Stimulated activated CD4-positive, alpha-beta T cell treated with anti-CD3 and anti-CD28 coated beads, Interleukin-4, amount 100 ng/mL, for 48 hours (primary cell): ENCODE data around the gene MLNR.

Experiments used
- DNase-seq, 2 donors: peaks; one replicate each; pipeline ENCODE4 v3.0.0-alpha.2; 2020; ENCODE audit warnings: low read depth in 2 of 2

The MLNR gene

DNA sequence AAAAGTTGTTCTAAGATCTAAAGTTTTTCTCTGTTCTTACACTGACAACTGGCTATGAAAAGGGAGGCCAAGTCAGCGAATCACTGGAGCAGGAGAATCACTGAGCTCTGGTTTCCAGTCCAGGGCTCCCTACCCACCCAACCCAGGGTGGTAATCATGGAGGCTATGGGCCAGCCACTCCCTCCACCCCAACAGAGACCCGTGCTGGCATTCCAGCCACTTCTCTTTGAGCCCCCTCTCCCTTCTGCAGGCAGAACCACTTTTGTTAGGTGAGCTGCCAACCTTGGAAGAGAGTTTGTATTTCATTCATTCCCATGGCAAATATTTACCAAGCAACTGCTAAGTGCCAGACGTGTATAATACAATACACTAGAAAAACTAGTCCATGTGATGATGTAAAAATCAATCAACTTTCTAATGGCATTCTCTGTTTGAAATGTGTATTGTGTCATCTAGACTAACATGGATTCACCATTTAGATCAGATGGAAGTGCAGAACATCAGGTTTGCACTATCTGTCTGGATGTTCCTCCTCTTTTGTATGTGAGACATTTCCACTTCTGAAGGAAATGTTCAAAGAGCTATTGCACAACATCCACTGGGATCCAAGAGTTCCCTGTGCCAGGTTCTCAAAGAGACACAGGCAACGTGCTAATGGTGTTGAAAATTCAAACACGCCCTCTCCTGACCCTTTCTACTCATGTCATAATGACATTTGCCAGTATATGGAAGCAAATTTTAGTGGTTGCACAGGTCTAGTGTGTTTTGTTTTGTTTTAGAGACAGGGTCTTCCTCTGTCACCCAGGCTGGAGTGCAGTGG is 5.3 kb downstream of the MLNR start:
- no peak for DNase-seq

DNA sequence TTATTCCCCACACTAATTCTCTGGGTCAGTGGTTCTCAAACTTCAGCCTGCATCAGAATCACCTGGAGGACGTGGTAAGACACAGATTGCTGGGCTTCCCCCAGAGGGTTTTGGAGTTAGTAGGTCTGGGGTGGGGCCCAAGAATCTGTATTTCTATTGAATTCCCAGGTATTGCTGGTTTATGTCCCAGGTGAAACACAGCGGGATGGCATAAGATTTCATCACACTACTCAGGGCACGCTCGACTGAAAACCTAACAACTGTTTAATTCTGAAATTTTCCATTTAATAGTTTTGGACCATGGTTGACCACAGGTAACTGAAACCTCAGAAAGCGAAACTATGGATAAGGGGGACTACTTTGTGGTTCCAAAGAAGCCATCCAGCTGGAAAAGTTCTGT is 6.5 kb downstream of the MLNR start:
- DNase-seq = no peak

- DNase-seq = no peak
These were observed 14.6 kb downstream of the MLNR start for GRCh38 chr13:49234741-49235140.

DNA sequence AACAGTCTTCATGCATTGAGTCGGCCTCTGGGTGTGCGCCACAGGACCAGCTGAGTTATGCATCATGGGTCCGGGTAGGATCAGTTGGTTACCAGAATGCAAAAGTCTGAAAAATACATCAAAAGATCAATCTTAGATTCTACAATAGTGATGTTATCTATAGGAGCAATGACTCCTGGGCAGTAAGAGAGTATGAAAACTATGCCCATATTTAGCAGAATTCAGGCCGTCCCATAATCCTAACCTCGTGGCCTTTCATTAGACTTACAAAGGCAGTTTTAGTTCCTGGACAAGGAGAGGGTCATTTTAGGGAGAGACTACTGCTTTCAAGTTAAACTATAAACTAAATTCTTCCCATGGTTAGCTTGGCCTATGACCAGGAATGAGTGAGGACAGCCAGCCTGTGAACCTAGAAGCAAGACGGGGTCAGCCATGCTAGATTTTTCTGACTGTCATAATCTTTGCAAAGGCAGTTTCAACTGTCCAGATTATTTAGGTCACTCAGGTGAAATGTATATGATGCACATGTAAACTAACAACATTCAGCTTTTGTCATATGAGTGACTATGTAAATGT is 15.8 kb downstream of the MLNR start:
- no peak for DNase-seq

DNA sequence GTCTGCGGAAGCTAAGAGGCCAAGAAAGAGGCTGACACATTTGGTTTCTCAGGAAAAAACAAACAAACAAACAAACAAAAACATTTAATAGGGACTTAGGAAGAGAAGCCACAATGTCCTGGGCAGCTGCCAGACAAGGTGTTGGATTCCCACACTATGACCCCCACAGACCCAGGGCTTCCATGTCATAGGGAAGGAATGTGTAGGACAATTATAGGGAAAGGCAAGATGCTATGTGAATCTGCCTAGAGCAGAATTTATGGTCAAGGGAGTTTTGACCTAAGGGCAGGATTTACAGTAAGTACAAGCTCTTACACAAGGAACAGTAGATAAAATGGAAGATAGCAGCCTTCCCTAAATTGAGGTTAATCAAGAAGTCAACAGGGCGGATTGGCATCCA is 18.5 kb downstream of the MLNR start:
- no peak for DNase-seq

GRCh38 chr13:49240017-49240416 is 19.9 kb downstream of the MLNR start:
- peak in 1 of 2 donors; percentile 27 for DNase-seq

GRCh38 chr13:49241296-49241695 is 21.2 kb downstream of the MLNR start:
- DNase-seq = no peak

- DNase-seq = no peak
These were observed 25.0 kb downstream of the MLNR start for GRCh38 chr13:49245101-49245500.

DNA sequence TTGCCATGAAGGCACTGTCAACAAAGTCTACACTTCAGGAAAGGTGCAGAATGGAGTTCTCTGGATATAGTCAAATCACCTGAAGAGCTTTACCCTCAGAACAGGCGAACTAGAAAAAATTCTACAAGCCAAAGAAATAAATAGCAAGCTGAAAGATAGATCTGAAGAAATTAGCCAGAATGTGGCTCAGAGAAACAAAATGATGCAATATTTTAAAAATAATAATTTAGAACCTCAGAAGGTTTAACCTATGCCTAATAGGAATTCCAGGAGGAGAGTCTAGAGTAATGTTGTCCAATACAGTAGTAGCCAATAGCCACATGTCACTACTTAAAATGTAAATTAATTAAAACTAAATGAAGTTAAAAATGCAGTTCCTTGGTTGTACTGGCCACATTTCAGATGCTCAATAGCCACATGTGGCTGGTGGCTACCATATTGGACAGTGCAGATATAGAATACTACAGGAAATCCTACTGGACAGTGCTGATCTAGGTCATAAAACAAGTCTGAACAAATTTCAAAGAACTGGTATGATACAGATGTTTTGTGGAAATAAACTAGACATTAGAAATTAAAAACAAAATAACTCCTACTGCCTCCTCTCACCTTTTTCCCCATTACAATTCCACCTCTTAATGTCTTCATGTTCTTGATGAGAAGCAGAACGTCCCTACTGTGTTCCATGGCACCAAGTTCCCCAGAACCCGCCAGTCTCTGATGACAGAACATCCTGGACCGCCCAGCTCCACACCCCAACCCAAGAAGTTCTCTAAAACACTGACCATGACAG is 26.9 kb downstream of the MLNR start:
- DNase-seq = no peak

GRCh38 chr13:49247643-49248621 is 27.8 kb downstream of the MLNR start, which contains the start of gene CDADC1:
Gene CDADC1 (plus strand): TSS chr13:49247925. CDS start chr13:49248038, 113 bp downstream.
- DNase-seq = peak; percentile 92 to 95

- no peak for DNase-seq
These were observed 28.5 kb downstream of the MLNR start for GRCh38 chr13:49248622-49249002.

GRCh38 chr13:49251326-49251725 is 31.2 kb downstream of the MLNR start:
- DNase-seq = no peak

- DNase-seq = no peak
These were observed 33.2 kb downstream of the MLNR start for GRCh38 chr13:49253310-49253709.

DNA sequence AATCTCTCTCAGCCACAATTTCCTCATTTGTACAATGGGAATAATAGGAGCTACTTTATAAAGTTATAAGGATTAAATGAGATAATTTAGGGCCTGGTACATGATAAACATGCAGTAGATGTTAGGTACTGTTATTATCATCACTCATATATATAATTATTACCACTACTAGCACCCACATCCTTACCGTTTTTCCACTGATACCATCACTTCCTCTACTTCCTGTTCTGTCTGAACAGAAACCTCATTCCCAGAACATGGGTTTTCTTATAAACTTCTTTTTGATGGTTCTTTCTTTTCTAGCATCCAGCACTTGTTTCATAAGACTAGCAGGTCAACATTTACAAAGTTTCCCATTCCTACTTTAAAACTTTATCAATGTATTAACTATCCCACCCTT is 33.9 kb downstream of the MLNR start:
- DNase-seq = no peak

- DNase-seq = no peak
These were observed 36.7 kb downstream of the MLNR start for GRCh38 chr13:49256841-49257240.

DNA sequence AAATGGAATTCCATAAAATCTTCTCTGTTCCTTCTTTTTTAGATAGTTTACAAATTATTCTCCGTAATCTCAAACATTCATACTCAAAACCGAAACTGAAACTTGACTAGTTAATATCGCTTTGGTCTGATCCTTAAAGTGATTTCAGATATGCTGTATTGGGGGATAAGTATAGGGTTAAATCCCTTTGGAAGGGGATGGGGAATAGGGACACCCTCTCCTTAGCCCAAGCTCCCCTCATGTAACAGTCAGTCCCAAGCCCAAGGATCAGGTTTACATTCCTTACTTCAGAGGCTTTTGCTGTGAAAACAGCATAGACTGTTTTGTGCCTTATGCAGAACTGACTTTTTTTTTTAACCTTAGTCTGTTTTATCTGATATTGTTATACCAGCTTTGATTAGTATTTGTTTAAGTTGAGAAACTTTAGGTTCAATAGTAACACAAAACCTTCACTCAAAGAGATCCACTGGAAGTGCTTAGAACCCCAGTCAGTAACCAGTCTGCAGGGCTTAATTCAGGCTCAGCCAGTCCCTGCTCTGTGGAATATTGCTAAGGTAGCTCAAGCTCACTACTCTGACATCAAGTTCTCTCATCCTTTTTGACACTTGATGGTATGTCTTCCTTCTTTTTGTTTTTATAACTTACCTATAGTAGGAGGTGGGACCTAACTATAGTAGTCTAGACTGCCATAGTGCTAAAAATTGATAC is 38.1 kb downstream of the MLNR start:
- DNase-seq = no peak

DNA sequence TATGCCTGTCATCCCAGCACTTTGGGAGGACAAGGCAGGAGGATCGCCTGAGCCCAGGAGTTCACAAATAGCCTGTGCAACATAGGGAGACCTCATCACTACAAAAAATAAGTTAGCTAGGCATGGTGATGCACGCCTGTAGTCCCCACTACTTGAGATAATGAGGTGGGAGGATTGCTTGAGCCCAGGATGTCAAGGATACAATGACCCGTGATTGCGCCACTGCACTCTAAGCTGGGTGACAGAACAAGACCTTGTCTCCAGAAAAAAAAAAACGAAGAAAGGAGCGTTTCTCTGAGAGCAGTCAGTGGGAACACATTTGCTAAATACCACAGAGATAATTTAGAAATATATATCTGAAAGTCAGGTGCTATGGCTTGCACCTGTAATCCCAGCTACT is 39.4 kb downstream of the MLNR start:
- DNase-seq = no peak

DNA sequence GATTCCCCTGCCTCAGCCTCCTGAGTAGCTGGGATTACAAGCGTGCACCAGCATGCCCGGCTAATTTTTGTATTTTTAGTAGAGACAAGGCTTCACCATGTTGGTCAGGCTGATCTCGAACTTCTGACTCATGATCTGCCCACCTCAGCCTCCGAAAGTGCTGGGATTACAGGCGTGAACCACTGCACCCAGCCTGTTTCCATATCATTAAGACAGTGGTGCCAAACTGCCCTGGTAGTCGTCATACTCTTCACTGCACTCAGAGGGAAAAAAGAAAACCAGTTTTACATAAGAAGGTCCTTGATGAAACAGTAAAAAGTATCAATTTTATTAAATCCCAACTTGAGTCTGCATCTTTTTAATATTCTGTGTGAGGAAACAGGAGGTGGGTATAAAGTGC is 42.5 kb downstream of the MLNR start:
- no peak for DNase-seq

- no peak for DNase-seq
These were observed 45.7 kb downstream of the MLNR start for GRCh38 chr13:49265822-49266221.

GRCh38 chr13:49271264-49271663 is 51.1 kb downstream of the MLNR start:
- DNase-seq = no peak
